Testis (tissue), 3 donors: ENCODE results near the gene RABGAP1L. TPM values are rescaled to one million over a fixed set of nuclear protein-coding genes. Genes with fewer than 3 reads are reported as not detected.

Experiments used
- DNase-seq: peaks from one replicate; pipeline ENCODE4 v3.0.0-alpha.2; 2019
- H3K27ac ChIP-seq, 2 donors: fragments of 200-600 bp; sonication (generic); one replicate each; pipeline ENCODE4 v1.5.1; 2019
- H3K27me3 ChIP-seq: fragments of 200-600 bp; sonication (generic); one replicate; pipeline ENCODE4 v1.5.1; 2019
- H3K36me3 ChIP-seq: fragments of 200-600 bp; sonication (generic); one replicate; pipeline ENCODE4 v1.5.1; 2017; ENCODE audit warnings: low read depth; ENCODE audit errors: missing control alignments
- H3K4me1 ChIP-seq: fragments of 200-600 bp; sonication (generic); one replicate; pipeline ENCODE4 v1.5.1; 2019
- H3K4me3 ChIP-seq, 2 donors: fragments of 200-600 bp; sonication (generic); one replicate each; pipeline ENCODE4 v1.5.1; 2017 to 2019
- H3K9me3 ChIP-seq: fragments of 200-600 bp; sonication (generic); one replicate; pipeline ENCODE4 v1.5.1; 2017
- CTCF ChIP-seq, 3 experiments: fragments of 450-650 bp in 2 of 3; fragments of 200-600 bp in 1 of 3; sonication (generic) in 1 of 3; IDR thresholded peaks; one replicate each; pipeline ENCODE4 v1.5.1; 2016 to 2019; ENCODE audit warnings: antibody characterized with exemption in 3 of 3, mild to moderate bottlenecking in 2 of 3, moderate library complexity in 1 of 3
- POLR2A ChIP-seq: fragments of 450-650 bp; IDR thresholded peaks from one replicate; pipeline ENCODE4 v1.6.1; 2017; ENCODE audit warnings: antibody characterized with exemption, mild to moderate bottlenecking, moderate library complexity
- WGBS, 2 donors: methylation state at CpG; one replicate each; pipeline ENCODE4 v1.1.5; 2018; 5-methylcytosine and 5-hydroxymethylcytosine counted together
- intact Hi-C: fragments of 100-400 bp; cut with DNase I; formaldehyde crosslinking; loops from one replicate; pipeline ENCODE4 v1.15.1; 2023; ENCODE audit warnings: low total_unique reads
- polyA plus RNA-seq: library from polyadenylated mRNA; stranded (reverse); fragments of 350-450 nt; fragmentation: Illumina TruSeq; extraction: RNeasy Lipid Tissue Mini Kit (QIAGEN cat#74804); gene quantifications from one replicate; pipeline ENCODE4 v1.2.3, GENCODE V29; 2014; ENCODE audit warnings: low read depth, low replicate concordance; ENCODE audit not compliant: insufficient read depth
- total RNA-seq, 2 donors: library from RNA; depleted of rRNA; stranded (reverse); fragments of >200 nt; gene quantifications; one replicate each; pipeline ENCODE4 v1.2.3, GENCODE V29; 2016

Gene RABGAP1L
- total and polyA plus RNA-seq, 3 donors from 2014 or later: 40.5 to 53.1 (median 49.5) TPM

DNA sequence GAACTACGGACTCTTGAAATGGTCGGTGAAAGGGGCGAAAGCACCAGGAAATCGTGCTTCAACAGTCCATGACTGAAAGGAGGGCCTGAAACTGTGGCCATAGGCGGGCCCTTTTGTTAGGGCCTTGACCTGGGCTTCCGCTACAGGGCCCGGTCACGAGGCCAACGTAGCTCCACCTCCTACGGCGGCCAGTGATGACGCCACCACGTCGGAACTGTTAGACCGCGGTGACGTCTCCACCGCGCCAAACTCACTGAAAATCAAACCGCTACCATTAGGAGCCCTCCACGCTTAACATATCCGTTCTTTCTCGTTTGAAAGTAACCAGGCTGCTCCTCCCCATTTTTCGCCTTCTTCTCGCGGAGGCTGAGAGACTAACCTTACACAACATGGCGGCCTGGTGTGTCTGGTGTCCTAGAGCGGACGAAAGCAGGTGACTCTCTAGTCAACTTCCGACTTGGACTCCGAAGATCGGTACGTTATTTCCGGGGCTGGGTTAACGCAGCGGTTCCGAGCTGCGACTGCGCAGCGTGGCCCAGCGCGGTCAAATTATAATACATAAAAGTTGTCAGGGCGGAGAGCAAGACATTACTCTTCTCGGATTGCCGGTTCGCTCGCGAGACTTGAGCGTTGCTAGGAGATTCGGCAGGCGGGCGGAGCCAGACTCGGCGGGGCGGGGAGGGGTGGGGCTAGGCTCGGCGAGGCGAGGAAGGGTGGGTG is 840.1 kb downstream of the RABGAP1L start:
- Histone ChIP-seq H3K36me3 (no peaks in the 10 kb centered on the region), H3K9me3 (no peaks in the 10 kb centered on the region), H3K27ac (peak overlapping the region; percentile 95 to 98), H3K4me1 (peaks cover 5% of the 10 kb centered on the region), H3K4me3 (peak overlapping the region; percentile 83 to 94), H3K27me3 (no peaks in the 10 kb centered on the region)
- TF ChIP-seq CTCF (IDR thresholded peaks at IDR 0.05) (no peak), POLR2A (peak; percentile 77)
- 0 to 1% methylated on average over 43 to 58 of the region's 58 CpGs for WGBS, 2 donors
- DNase-seq: peak; percentile 98
- intact Hi-C loops: no loop called here

- 1% methylated on average over 17 to 70 of the region's 71 CpGs for WGBS, 2 donors
- no peaks in the 10 kb centered on the region for H3K36me3 ChIP-seq
- no peaks in the 10 kb centered on the region for H3K27me3 ChIP-seq
- peak; percentile 43 for DNase-seq
- intact Hi-C loops: no loop called here
- H3K4me1 ChIP-seq: peaks cover 5% of the 10 kb centered on the region
- peak within 1 kb of the TSS; percentile 83 to 94 for H3K4me3 ChIP-seq
- TF ChIP-seq POLR2A (peak; percentile 21), CTCF (IDR thresholded peaks at IDR 0.05) (no peak)
- peak within 1 kb of the TSS; percentile 95 to 98 for H3K27ac ChIP-seq
- no peaks in the 10 kb centered on the region for H3K9me3 ChIP-seq
These were observed 840.8 kb downstream of the RABGAP1L start, which contains the start of gene CACYBP for GRCh38 chr1:174999936-175000696. Gene CACYBP (plus strand): TSS chr1:174999947. CDS start chr1:175000181, 234 bp downstream.

DNA sequence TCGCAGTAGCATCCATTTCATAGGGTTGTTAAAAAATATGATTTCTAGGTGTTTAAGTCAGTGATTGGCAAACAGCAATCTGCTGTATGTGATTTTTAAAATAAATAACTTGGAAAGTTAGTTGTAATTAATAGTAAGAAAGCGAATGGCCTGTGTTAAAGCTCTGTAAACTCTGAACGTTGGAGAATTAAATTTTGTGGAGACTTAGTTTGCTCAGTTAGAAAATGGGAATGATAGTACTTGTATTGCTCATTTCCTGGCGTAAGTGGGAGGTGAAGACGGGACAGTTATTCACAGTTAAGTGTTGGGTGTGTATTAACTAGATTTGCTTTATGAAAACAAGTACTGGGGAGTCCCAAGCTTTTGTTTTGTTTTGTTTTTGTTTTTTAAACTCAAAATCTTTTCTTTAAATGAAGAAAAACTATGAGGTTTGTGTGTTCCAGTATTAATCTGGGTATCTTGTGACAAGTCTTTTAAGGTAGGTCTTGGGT is 841.4 kb downstream of the RABGAP1L start:
- no peaks in the 10 kb centered on the region for H3K36me3 ChIP-seq
- peak overlapping the region; percentile 95 to 98 for H3K27ac ChIP-seq
- DNase-seq: no peak
- H3K4me3 ChIP-seq: peak overlapping the region; percentile 83 to 94
- intact Hi-C loops: no loop called here
- TF ChIP-seq POLR2A (no peak), CTCF (IDR thresholded peaks at IDR 0.05) (no peak)
- H3K4me1 ChIP-seq: peaks cover 5% of the 10 kb centered on the region
- H3K9me3 ChIP-seq: no peaks in the 10 kb centered on the region
- no peaks in the 10 kb centered on the region for H3K27me3 ChIP-seq
- WGBS, 2 donors: 5 to 11% methylated on average over 5 of the region's 5 CpGs

DNA sequence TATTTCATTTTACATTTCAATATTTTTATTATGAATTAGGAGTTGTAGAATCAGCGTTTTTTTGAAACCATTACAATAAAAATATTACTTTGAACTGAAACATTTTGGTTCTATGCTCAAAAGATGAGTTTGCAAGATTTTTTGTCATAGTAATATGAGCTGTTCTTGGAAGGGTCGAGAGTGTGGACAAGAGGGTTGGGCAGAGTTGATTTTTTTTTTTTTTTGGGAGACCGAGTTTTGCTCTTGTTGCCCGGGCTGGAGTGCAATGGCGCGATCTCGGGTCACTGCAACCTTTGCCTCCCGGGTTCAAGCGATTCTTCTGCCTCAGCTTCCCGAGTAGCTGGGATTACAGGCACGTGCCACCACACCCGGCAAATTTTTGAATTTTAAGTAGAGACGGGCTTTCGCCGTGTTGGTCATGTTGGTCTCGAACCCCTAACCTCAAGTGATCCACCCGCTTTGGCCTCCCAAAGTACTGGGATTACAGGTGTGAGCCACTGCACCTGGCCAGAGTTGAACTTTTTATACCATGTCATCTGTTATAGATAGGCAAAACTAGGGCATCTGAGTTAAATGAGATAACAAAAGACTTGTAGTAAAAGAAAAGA is 843.7 kb downstream of the RABGAP1L start:
- intact Hi-C loops: no loop called here
- no peaks in the 10 kb centered on the region for H3K9me3 ChIP-seq
- H3K27ac ChIP-seq: no peak overlapping the region
- peaks cover 5% of the 10 kb centered on the region for H3K4me1 ChIP-seq
- no peak overlapping the region for H3K4me3 ChIP-seq
- no peaks in the 10 kb centered on the region for H3K36me3 ChIP-seq
- H3K27me3 ChIP-seq: no peaks in the 10 kb centered on the region
- DNase-seq: no peak
- TF ChIP-seq POLR2A (no peak), CTCF (IDR thresholded peaks at IDR 0.05) (no peak)
- 50 to 65% methylated on average over 13 to 17 of the region's 17 CpGs for WGBS, 2 donors
